ENCODE data around the gene CORO2B. TPM values are rescaled to one million over a fixed set of nuclear protein-coding genes. Genes with fewer than 3 reads are reported as not detected.

CORO2B gene
- total and polyA plus RNA-seq, 2 experiments from 2014 or later = 1.6 to 4.6 TPM

DNA sequence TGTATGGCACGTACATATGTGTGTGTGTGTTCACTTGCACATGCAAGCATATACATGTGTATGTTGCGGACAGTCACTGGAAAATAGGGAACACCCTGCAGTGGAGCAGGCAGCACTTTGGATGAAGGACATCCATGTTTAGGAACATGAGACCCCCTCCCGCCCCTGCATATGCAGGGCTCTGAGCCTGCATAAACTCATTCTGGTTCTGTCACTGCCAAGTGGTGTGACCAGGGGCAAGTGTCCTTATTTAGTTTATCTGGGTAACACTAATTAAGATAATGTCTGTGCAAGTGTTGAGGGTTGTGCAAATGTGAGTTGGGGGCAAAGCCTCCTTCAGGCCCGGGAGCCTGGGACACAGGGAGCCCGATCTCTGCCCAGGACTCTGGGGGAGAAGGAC lies 105.7 kb downstream of the CORO2B start:
- TF ChIP-seq, protein P1, sequence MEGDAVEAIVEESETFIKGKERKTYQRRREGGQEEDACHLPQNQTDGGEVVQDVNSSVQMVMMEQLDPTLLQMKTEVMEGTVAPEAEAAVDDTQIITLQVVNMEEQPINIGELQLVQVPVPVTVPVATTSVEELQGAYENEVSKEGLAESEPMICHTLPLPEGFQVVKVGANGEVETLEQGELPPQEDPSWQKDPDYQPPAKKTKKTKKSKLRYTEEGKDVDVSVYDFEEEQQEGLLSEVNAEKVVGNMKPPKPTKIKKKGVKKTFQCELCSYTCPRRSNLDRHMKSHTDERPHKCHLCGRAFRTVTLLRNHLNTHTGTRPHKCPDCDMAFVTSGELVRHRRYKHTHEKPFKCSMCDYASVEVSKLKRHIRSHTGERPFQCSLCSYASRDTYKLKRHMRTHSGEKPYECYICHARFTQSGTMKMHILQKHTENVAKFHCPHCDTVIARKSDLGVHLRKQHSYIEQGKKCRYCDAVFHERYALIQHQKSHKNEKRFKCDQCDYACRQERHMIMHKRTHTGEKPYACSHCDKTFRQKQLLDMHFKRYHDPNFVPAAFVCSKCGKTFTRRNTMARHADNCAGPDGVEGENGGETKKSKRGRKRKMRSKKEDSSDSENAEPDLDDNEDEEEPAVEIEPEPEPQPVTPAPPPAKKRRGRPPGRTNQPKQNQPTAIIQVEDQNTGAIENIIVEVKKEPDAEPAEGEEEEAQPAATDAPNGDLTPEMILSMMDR (conservative IDR thresholded peaks at IDR 0.05; ENCODE audit: low read depth in 2 of 2) = no peak
- no peak for TF ChIP-seq STAT1 (IDR thresholded peaks at IDR 0.05; ENCODE audit: unreplicated experiment)
- TF ChIP-seq ZNF114 (CRISPR knock-in tag; IDR thresholded peaks at IDR 0.05) = no peak
- TF ChIP-seq EZH2 (IDR thresholded peaks at IDR 0.05; ENCODE audit: low read depth, unreplicated experiment) = no peak
- no peak for TF ChIP-seq EZH2phosphoT487 (IDR thresholded peaks at IDR 0.05; ENCODE audit: unreplicated experiment)
- no peak for TF ChIP-seq JUNB (IDR thresholded peaks at IDR 0.05; ENCODE audit: unreplicated experiment)
- TF ChIP-seq POLR2AphosphoS5 (IDR thresholded peaks at IDR 0.05; ENCODE audit: low read depth) = no peak
- TF ChIP-seq, protein P2, sequence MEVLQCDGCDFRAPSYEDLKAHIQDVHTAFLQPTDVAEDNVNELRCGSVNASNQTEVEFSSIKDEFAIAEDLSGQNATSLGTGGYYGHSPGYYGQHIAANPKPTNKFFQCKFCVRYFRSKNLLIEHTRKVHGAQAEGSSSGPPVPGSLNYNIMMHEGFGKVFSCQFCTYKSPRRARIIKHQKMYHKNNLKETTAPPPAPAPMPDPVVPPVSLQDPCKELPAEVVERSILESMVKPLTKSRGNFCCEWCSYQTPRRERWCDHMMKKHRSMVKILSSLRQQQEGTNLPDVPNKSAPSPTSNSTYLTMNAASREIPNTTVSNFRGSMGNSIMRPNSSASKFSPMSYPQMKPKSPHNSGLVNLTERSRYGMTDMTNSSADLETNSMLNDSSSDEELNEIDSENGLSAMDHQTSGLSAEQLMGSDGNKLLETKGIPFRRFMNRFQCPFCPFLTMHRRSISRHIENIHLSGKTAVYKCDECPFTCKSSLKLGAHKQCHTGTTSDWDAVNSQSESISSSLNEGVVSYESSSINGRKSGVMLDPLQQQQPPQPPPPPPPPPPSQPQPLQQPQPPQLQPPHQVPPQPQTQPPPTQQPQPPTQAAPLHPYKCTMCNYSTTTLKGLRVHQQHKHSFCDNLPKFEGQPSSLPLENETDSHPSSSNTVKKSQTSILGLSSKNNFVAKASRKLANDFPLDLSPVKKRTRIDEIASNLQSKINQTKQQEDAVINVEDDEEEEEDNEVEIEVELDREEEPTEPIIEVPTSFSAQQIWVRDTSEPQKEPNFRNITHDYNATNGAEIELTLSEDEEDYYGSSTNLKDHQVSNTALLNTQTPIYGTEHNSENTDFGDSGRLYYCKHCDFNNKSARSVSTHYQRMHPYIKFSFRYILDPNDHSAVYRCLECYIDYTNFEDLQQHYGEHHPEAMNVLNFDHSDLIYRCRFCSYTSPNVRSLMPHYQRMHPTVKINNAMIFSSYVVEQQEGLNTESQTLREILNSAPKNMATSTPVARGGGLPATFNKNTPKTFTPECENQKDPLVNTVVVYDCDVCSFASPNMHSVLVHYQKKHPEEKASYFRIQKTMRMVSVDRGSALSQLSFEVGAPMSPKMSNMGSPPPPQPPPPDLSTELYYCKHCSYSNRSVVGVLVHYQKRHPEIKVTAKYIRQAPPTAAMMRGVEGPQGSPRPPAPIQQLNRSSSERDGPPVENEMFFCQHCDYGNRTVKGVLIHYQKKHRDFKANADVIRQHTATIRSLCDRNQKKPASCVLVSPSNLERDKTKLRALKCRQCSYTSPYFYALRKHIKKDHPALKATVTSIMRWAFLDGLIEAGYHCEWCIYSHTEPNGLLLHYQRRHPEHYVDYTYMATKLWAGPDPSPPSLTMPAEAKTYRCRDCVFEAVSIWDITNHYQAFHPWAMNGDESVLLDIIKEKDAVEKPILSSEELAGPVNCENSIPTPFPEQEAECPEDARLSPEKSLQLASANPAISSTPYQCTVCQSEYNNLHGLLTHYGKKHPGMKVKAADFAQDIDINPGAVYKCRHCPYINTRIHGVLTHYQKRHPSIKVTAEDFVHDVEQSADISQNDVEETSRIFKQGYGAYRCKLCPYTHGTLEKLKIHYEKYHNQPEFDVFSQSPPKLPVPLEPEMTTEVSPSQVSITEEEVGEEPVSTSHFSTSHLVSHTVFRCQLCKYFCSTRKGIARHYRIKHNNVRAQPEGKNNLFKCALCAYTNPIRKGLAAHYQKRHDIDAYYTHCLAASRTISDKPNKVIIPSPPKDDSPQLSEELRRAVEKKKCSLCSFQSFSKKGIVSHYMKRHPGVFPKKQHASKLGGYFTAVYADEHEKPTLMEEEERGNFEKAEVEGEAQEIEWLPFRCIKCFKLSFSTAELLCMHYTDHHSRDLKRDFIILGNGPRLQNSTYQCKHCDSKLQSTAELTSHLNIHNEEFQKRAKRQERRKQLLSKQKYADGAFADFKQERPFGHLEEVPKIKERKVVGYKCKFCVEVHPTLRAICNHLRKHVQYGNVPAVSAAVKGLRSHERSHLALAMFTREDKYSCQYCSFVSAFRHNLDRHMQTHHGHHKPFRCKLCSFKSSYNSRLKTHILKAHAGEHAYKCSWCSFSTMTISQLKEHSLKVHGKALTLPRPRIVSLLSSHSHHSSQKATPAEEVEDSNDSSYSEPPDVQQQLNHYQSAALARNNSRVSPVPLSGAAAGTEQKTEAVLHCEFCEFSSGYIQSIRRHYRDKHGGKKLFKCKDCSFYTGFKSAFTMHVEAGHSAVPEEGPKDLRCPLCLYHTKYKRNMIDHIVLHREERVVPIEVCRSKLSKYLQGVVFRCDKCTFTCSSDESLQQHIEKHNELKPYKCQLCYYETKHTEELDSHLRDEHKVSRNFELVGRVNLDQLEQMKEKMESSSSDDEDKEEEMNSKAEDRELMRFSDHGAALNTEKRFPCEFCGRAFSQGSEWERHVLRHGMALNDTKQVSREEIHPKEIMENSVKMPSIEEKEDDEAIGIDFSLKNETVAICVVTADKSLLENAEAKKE (CRISPR knock-in tag; IDR thresholded peaks at IDR 0.05) = no peak
- no peak for TF ChIP-seq NANOG (IDR thresholded peaks at IDR 0.05; ENCODE audit: borderline replicate concordance)
- TF ChIP-seq, protein P3, sequence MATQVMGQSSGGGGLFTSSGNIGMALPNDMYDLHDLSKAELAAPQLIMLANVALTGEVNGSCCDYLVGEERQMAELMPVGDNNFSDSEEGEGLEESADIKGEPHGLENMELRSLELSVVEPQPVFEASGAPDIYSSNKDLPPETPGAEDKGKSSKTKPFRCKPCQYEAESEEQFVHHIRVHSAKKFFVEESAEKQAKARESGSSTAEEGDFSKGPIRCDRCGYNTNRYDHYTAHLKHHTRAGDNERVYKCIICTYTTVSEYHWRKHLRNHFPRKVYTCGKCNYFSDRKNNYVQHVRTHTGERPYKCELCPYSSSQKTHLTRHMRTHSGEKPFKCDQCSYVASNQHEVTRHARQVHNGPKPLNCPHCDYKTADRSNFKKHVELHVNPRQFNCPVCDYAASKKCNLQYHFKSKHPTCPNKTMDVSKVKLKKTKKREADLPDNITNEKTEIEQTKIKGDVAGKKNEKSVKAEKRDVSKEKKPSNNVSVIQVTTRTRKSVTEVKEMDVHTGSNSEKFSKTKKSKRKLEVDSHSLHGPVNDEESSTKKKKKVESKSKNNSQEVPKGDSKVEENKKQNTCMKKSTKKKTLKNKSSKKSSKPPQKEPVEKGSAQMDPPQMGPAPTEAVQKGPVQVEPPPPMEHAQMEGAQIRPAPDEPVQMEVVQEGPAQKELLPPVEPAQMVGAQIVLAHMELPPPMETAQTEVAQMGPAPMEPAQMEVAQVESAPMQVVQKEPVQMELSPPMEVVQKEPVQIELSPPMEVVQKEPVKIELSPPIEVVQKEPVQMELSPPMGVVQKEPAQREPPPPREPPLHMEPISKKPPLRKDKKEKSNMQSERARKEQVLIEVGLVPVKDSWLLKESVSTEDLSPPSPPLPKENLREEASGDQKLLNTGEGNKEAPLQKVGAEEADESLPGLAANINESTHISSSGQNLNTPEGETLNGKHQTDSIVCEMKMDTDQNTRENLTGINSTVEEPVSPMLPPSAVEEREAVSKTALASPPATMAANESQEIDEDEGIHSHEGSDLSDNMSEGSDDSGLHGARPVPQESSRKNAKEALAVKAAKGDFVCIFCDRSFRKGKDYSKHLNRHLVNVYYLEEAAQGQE (IDR thresholded peaks at IDR 0.05; ENCODE audit: unreplicated experiment) = no peak
- no peak for TF ChIP-seq CREB1 (CRISPR knock-in tag; IDR thresholded peaks at IDR 0.05; ENCODE audit: low read depth)
- TF ChIP-seq, protein P4, sequence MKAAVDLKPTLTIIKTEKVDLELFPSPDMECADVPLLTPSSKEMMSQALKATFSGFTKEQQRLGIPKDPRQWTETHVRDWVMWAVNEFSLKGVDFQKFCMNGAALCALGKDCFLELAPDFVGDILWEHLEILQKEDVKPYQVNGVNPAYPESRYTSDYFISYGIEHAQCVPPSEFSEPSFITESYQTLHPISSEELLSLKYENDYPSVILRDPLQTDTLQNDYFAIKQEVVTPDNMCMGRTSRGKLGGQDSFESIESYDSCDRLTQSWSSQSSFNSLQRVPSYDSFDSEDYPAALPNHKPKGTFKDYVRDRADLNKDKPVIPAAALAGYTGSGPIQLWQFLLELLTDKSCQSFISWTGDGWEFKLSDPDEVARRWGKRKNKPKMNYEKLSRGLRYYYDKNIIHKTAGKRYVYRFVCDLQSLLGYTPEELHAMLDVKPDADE (IDR thresholded peaks at IDR 0.05) = no peak
- no peak for TF ChIP-seq ZNF331 (CRISPR knock-in tag; IDR thresholded peaks at IDR 0.05; ENCODE audit: low read depth)
- Mint-ChIP-seq H3K4me1 (peaks cover 6% of the 10 kb centered on the region; the same call in 1 of the 3 replicates), H3K27me3 (ENCODE audit: insufficient read depth, low read depth, poor library complexity) (peaks cover 2% of the 10 kb centered on the region), H3K36me3 (ENCODE audit: low read depth) (no peaks in the 10 kb centered on the region), H3K4me3 (no peak overlapping the region), H3K27ac (no peak overlapping the region), H3K9me3 (no peaks in the 10 kb centered on the region)
- H3K36me3 ChIP-seq (ENCODE audit: insufficient read depth) = no peaks in the 10 kb centered on the region
- DNase-seq (ENCODE audit: low spot score) (no peak), ATAC-seq (no peak)
- H3K4me3 ChIP-seq = no peak overlapping the region
- H2AFZ ChIP-seq = no peak overlapping the region
- H3K27me3 ChIP-seq (ENCODE audit: insufficient read depth) = no peaks in the 10 kb centered on the region
- H4K20me1 ChIP-seq (replicated peaks; ENCODE audit: insufficient read depth) = no peaks in the 10 kb centered on the region
- no peaks in the 10 kb centered on the region for H3K4me1 ChIP-seq (ENCODE audit: insufficient read depth)
- H3F3A ChIP-seq (replicated peaks; ENCODE audit: low read depth) = no peaks in the 10 kb centered on the region
- H3K27ac ChIP-seq (ENCODE audit: low read depth) = no peak overlapping the region
- H3K9me2 ChIP-seq (ENCODE audit: insufficient read depth) = no peaks in the 10 kb centered on the region
- H3K79me2 ChIP-seq (replicated peaks; ENCODE audit: insufficient read depth) = no peaks in the 10 kb centered on the region
- H3K4me2 ChIP-seq = no peak overlapping the region

Data from GM23338 (cell line).